WTC11 (cell line): ENCODE measurements around the gene SLC25A53. TPM values are rescaled to one million over a fixed set of nuclear protein-coding genes. Genes with fewer than 3 reads are reported as not detected.

Experiments
- ATAC-seq: fragments of 200-7000 bp; cut with Tn5 transposase; 2 replicates; pipeline ENCODE4 v1.10.0; 2021; ENCODE audit warnings: mild to moderate bottlenecking, moderate library complexity
- CTCF ChIA-PET: fragments of 300-600 bp; sonication (Branson Sonifier 250); formaldehyde crosslinking; loops from one replicate; lab custom pipeline; 2021; ENCODE audit warnings: antibody characterized with exemption; lab: Charles Lee
- POLR2A ChIA-PET: fragments of 350-600 bp; sonication (Branson Sonifier 250); formaldehyde crosslinking; loops from one replicate; lab custom pipeline; 2021; ENCODE audit warnings: antibody characterized with exemption; lab: Charles Lee
- DNase-seq: peaks from one replicate; pipeline ENCODE4 v3.0.0; 2021; ENCODE audit warnings: low spot score
- H3K27ac Mint-ChIP-seq: 2 replicates; pipeline ENCODE4 v1.8.0; 2021; ENCODE audit warnings: mixed read lengths
- H3K27me3 Mint-ChIP-seq: 2 replicates; pipeline ENCODE4 v1.8.0; 2021; ENCODE audit warnings: low read depth, mild to moderate bottlenecking, moderate library complexity, mixed read lengths
- H3K36me3 Mint-ChIP-seq: 2 replicates; pipeline ENCODE4 v1.8.0; 2021; ENCODE audit warnings: mixed read lengths
- H3K4me1 Mint-ChIP-seq: 2 replicates; pipeline ENCODE4 v1.8.0; 2022; ENCODE audit warnings: mixed read lengths
- H3K4me3 Mint-ChIP-seq: 2 replicates; pipeline ENCODE4 v1.8.0; 2021; ENCODE audit warnings: mild to moderate bottlenecking, moderate library complexity, mixed read lengths
- H3K9me3 Mint-ChIP-seq: 2 replicates; pipeline ENCODE4 v1.8.0; 2021; ENCODE audit warnings: mixed read lengths
- FOXK1 ChIP-seq: sonication (generic); formaldehyde crosslinking; IDR thresholded peaks from 2 replicates; pipeline ENCODE4 v1.8.0; 2022; ENCODE audit warnings: mild to moderate bottlenecking, moderate library complexity, missing genetic modification reagents
- JAZF1 ChIP-seq: fragments of 250-450 bp; sonication (Bioruptor Pico); IDR thresholded peaks from 2 replicates; pipeline ENCODE4 v1.9.0; 2021; ENCODE audit warnings: moderate library complexity, mild to moderate bottlenecking, inconsistent platforms
- NR3C1 ChIP-seq: sonication (generic); formaldehyde crosslinking; conservative IDR thresholded peaks from 2 replicates; pipeline ENCODE4 v1.8.1; 2023; ENCODE audit warnings: low read depth, mild to moderate bottlenecking, missing genetic modification reagents
- PRRX2 ChIP-seq: fragments of 250-450 bp; sonication (Bioruptor Pico); IDR thresholded peaks from 2 replicates; pipeline ENCODE4 v1.8.0; 2021; ENCODE audit warnings: mild to moderate bottlenecking
- SP1 ChIP-seq: sonication (generic); formaldehyde crosslinking; conservative IDR thresholded peaks from 2 replicates; pipeline ENCODE4 v1.8.1; 2022; ENCODE audit warnings: missing genetic modification reagents
- TCF7 ChIP-seq: sonication (generic); formaldehyde crosslinking; IDR thresholded peaks from 2 replicates; pipeline ENCODE4 v1.8.0; 2022; ENCODE audit warnings: mild to moderate bottlenecking, low read depth, missing genetic modification reagents, moderate library complexity
- ZNF121 ChIP-seq: sonication (generic); formaldehyde crosslinking; IDR thresholded peaks from 2 replicates; pipeline ENCODE4 v1.8.0; 2023; ENCODE audit warnings: missing genetic modification reagents
- ZNF219 ChIP-seq: sonication (generic); formaldehyde crosslinking; IDR thresholded peaks from 2 replicates; pipeline ENCODE4 v1.8.0; 2023; ENCODE audit warnings: missing genetic modification reagents, mild to moderate bottlenecking, borderline replicate concordance
- ZNF263 ChIP-seq: sonication (generic); formaldehyde crosslinking; IDR thresholded peaks from 2 replicates; pipeline ENCODE4 v1.8.1; 2022; ENCODE audit warnings: low read depth, mild to moderate bottlenecking, moderate library complexity, missing genetic modification reagents
- ZNF317 ChIP-seq: sonication (generic); formaldehyde crosslinking; IDR thresholded peaks from 2 replicates; pipeline ENCODE4 v1.8.1; 2023; ENCODE audit warnings: low read depth, mild to moderate bottlenecking, moderate library complexity, missing genetic modification reagents, borderline replicate concordance
- ZNF396 ChIP-seq: fragments of 250-450 bp; sonication (Bioruptor Pico); IDR thresholded peaks from 2 replicates; pipeline ENCODE4 v1.8.0; 2021; ENCODE audit warnings: mild to moderate bottlenecking, moderate library complexity, borderline replicate concordance
- total RNA-seq: library from RNA; stranded (reverse); gene quantifications from 3 replicates; pipeline ENCODE4 v1.2.3, GENCODE V29; 2021
- TF ChIP-seq, protein P1 (sequence below): sonication (generic); formaldehyde crosslinking; IDR thresholded peaks from 2 replicates; pipeline ENCODE4 v1.8.1; 2022; ENCODE audit warnings: low read depth, missing genetic modification reagents, borderline replicate concordance
- TF ChIP-seq, protein P2 (sequence below): sonication (generic); formaldehyde crosslinking; IDR thresholded peaks from 2 replicates; pipeline ENCODE4 v1.8.1; 2023; ENCODE audit warnings: mild to moderate bottlenecking, missing genetic modification reagents
- TF ChIP-seq, protein P3 (sequence below): sonication (generic); formaldehyde crosslinking; IDR thresholded peaks from 2 replicates; pipeline ENCODE4 v1.8.0; 2023; ENCODE audit warnings: missing genetic modification reagents
- TF ChIP-seq, protein P4 (sequence below): sonication (generic); formaldehyde crosslinking; IDR thresholded peaks from 2 replicates; pipeline ENCODE4 v1.8.1; 2022; ENCODE audit warnings: missing genetic modification reagents, borderline replicate concordance
- TF ChIP-seq, protein P5 (sequence below): sonication (generic); formaldehyde crosslinking; IDR thresholded peaks from 2 replicates; pipeline ENCODE4 v1.8.0; 2022; ENCODE audit warnings: mild to moderate bottlenecking, missing genetic modification reagents

Gene SLC25A53
- total RNA-seq, 1 experiment from 2014 or later = 1.8 TPM

DNA sequence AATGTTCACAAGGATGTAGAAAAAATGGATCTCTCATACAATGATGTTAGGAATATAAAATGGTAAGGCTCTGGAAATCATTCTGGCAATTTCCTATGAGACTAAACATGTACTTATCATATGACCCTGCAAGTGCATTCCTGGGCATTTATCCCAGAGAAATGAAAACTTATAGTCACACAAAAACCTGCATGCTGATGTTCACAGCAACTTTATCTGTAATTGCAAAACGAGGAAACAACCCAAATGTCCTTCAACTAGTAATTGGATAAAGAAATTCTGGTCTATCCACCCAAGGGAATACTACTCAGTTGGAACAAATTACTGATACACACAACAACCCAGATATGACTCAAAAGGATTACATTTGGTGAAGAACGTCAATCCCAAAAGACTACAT is 30.0 kb downstream of the SLC25A53 start (continued):
- TF ChIP-seq, protein P1, sequence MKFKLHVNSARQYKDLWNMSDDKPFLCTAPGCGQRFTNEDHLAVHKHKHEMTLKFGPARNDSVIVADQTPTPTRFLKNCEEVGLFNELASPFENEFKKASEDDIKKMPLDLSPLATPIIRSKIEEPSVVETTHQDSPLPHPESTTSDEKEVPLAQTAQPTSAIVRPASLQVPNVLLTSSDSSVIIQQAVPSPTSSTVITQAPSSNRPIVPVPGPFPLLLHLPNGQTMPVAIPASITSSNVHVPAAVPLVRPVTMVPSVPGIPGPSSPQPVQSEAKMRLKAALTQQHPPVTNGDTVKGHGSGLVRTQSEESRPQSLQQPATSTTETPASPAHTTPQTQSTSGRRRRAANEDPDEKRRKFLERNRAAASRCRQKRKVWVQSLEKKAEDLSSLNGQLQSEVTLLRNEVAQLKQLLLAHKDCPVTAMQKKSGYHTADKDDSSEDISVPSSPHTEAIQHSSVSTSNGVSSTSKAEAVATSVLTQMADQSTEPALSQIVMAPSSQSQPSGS (CRISPR knock-in tag) = no peak
- TF ChIP-seq ZNF219 (CRISPR knock-in tag) (no peak), PRRX2 (no peak)
- TF ChIP-seq, all 79 proteins: peak for 0

DNA sequence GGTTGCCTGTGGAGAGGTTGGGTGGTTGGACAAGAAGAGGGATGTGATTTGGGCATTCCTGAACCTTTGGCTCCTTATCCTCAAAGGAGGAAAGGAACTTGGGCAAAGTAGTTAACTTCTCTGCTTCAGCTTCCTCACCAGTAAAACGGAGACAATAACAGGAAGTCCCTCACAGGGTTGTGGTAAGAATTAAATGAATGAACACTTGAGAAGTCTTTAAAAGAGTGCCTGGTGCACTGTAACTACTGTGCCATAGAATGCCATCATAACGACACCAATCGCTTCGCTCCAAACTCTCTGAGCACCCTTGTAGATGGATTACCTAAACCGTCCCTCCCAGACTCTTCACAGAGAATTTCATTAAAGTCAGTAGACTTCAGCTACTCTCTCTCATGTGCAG is 34.0 kb downstream of the SLC25A53 start:
- ChIA-PET POLR2A (no interaction called here), CTCF (interaction anchor here (1.0 to 1.7 kb wide), 2 partner anchors 10 to 278 kb away, joined by 3 to 4 read pairs; no protein-coding TSS in a partner anchor)
- Mint-ChIP-seq H3K27me3 (no peaks in the 10 kb centered on the region), H3K27ac (no peak overlapping the region), H3K4me3 (no peak overlapping the region), H3K36me3 (no peaks in the 10 kb centered on the region), H3K4me1 (peaks cover 3% of the 10 kb centered on the region), H3K9me3 (no peaks in the 10 kb centered on the region)
- TF ChIP-seq NR3C1 (CRISPR knock-in tag) (no peak), FOXK1 (CRISPR knock-in tag) (no peak), ZNF263 (CRISPR knock-in tag) (no peak), ZNF317 (CRISPR knock-in tag) (no peak), ZNF121 (CRISPR knock-in tag) (no peak), JAZF1 (CRISPR knock-in tag) (no peak), TCF7 (CRISPR knock-in tag) (no peak)
- TF ChIP-seq, protein P2, sequence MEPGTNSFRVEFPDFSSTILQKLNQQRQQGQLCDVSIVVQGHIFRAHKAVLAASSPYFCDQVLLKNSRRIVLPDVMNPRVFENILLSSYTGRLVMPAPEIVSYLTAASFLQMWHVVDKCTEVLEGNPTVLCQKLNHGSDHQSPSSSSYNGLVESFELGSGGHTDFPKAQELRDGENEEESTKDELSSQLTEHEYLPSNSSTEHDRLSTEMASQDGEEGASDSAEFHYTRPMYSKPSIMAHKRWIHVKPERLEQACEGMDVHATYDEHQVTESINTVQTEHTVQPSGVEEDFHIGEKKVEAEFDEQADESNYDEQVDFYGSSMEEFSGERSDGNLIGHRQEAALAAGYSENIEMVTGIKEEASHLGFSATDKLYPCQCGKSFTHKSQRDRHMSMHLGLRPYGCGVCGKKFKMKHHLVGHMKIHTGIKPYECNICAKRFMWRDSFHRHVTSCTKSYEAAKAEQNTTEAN (CRISPR knock-in tag) = no peak
- TF ChIP-seq, protein P3, sequence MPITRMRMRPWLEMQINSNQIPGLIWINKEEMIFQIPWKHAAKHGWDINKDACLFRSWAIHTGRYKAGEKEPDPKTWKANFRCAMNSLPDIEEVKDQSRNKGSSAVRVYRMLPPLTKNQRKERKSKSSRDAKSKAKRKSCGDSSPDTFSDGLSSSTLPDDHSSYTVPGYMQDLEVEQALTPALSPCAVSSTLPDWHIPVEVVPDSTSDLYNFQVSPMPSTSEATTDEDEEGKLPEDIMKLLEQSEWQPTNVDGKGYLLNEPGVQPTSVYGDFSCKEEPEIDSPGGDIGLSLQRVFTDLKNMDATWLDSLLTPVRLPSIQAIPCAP (CRISPR knock-in tag) = no peak
- TF ChIP-seq, protein P4, sequence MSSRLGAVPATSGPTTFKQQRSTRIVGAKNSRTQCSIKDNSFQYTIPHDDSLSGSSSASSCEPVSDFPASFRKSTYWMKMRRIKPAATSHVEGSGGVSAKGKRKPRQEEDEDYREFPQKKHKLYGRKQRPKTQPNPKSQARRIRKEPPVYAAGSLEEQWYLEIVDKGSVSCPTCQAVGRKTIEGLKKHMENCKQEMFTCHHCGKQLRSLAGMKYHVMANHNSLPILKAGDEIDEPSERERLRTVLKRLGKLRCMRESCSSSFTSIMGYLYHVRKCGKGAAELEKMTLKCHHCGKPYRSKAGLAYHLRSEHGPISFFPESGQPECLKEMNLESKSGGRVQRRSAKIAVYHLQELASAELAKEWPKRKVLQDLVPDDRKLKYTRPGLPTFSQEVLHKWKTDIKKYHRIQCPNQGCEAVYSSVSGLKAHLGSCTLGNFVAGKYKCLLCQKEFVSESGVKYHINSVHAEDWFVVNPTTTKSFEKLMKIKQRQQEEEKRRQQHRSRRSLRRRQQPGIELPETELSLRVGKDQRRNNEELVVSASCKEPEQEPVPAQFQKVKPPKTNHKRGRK (CRISPR knock-in tag) = no peak
- TF ChIP-seq, protein P5, sequence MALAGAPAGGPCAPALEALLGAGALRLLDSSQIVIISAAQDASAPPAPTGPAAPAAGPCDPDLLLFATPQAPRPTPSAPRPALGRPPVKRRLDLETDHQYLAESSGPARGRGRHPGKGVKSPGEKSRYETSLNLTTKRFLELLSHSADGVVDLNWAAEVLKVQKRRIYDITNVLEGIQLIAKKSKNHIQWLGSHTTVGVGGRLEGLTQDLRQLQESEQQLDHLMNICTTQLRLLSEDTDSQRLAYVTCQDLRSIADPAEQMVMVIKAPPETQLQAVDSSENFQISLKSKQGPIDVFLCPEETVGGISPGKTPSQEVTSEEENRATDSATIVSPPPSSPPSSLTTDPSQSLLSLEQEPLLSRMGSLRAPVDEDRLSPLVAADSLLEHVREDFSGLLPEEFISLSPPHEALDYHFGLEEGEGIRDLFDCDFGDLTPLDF (CRISPR knock-in tag) = no peak
- ATAC-seq (no peak), DNase-seq (no peak)

DNA sequence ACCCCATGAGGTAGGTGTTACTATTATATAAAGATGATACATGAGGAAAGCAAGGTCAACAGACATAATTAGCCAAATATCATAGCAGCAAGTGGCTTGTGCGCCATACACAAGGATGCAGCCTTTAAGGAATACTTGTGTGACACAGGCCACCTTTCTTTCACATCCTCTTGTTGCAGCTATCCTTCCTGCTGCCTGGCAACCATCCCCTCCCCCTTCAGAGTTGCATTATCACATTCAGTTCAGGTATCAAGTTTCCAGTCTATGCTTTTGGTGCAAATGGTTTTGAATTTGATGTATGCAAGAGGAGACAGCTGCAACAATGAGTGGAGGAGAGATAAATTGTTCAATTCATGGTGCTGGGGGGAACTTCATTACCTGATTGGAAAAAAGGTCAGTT is 38.0 kb downstream of the SLC25A53 start:
- peaks cover 3% of the 10 kb centered on the region; the same call in 1 of the 2 replicates for H3K27me3 Mint-ChIP-seq
- no peaks in the 10 kb centered on the region for H3K9me3 Mint-ChIP-seq
- no peak overlapping the region for H3K27ac Mint-ChIP-seq
- ChIA-PET CTCF (no interaction called here), POLR2A (no interaction called here)
- H3K36me3 Mint-ChIP-seq = no peaks in the 10 kb centered on the region
- TF ChIP-seq SP1 (CRISPR knock-in tag) (no peak), ZNF396 (no peak)
- DNase-seq (no peak), ATAC-seq (no peak)
- H3K4me3 Mint-ChIP-seq = no peak overlapping the region
- H3K4me1 Mint-ChIP-seq = peaks cover 7% of the 10 kb centered on the region
